Activated CD8-positive, alpha-beta T cell treated with anti-CD3 and anti-CD28 coated beads for 36 hours (primary cell): ENCODE data around the gene MLH3. TPM values are rescaled to one million over a fixed set of nuclear protein-coding genes. Genes with fewer than 3 reads are reported as not detected.

Source experiments
- ATAC-seq: fragments of 200-7000 bp; cut with Tn5 transposase; one replicate; pipeline ENCODE4 v1.10.0; 2021; ENCODE audit warnings: mild to moderate bottlenecking, moderate library complexity
- CTCF ChIA-PET: fragments of 350-600 bp; sonication (Branson Sonifier 250); formaldehyde crosslinking; loops from one replicate; lab custom pipeline; 2021; ENCODE audit warnings: antibody characterized with exemption; lab: Charles Lee
- POLR2A ChIA-PET: fragments of 350-600 bp; sonication (Branson Sonifier 250); formaldehyde crosslinking; loops from one replicate; lab custom pipeline; 2021; ENCODE audit warnings: antibody characterized with exemption; lab: Charles Lee
- DNase-seq: peaks from one replicate; pipeline ENCODE4 v3.0.0-alpha.2; 2020
- H3K27ac Mint-ChIP-seq: one replicate; pipeline ENCODE4 v1.8.0; 2021; ENCODE audit warnings: mild to moderate bottlenecking, mixed read lengths
- H3K27me3 Mint-ChIP-seq: one replicate; pipeline ENCODE4 v1.8.0; 2021; ENCODE audit warnings: mixed read lengths
- H3K36me3 Mint-ChIP-seq: one replicate; pipeline ENCODE4 v1.8.0; 2021; ENCODE audit warnings: low read depth, mixed read lengths
- H3K4me1 Mint-ChIP-seq: one replicate; pipeline ENCODE4 v1.8.0; 2021; ENCODE audit warnings: low read depth, mixed read lengths
- H3K4me3 Mint-ChIP-seq: one replicate; pipeline ENCODE4 v1.8.0; 2021; ENCODE audit warnings: mild to moderate bottlenecking, moderate library complexity, mixed read lengths
- H3K9me3 Mint-ChIP-seq: one replicate; pipeline ENCODE4 v1.8.0; 2021; ENCODE audit warnings: mixed read lengths
- CTCF ChIP-seq: fragments of 200-600 bp; IDR thresholded peaks from one replicate; pipeline ENCODE4 v1.8.0; 2022; ENCODE audit warnings: antibody characterized with exemption, mild to moderate bottlenecking
- intact Hi-C: fragments of 100-400 bp; cut with micrococcal nuclease; formaldehyde crosslinking; loops from one replicate; pipeline ENCODE4 v1.10.0; 2022
- total RNA-seq, 2 experiments: library from RNA; stranded (reverse); gene quantifications; one replicate each; pipeline ENCODE4 v1.2.3, GENCODE V29; 2021

MLH3 gene
- total RNA-seq, 2 experiments from 2014 or later: 26.8 to 29.0 TPM

GRCh38 chr14:75088153-75088552, 36.9 kb upstream of the MLH3 start:
- no peak for ATAC-seq
- Mint-ChIP-seq H3K4me1 (peaks cover 3% of the 10 kb centered on the region), H3K4me3 (no peak overlapping the region), H3K36me3 (peaks cover 27% of the 10 kb centered on the region), H3K27me3 (no peaks in the 10 kb centered on the region), H3K27ac (no peak overlapping the region), H3K9me3 (no peaks in the 10 kb centered on the region)
- ChIA-PET CTCF (interaction anchor here (0.6 to 5.3 kb wide), 60 partner anchors 9 to 253 kb away, joined by 3 to 74 read pairs (median 4); partner anchors contain the start of genes ACYP1, MLH3, NEK9 and RPS6KL1), POLR2A (no interaction called here)
- DNase-seq: no peak
- no peak for TF ChIP-seq CTCF
- intact Hi-C loops: loop anchor here (2.0 to 10.0 kb wide), 2 partner anchors 139 to 223 kb away; no protein-coding TSS in a partner anchor

GRCh38 chr14:75084513-75084912, 33.2 kb upstream of the MLH3 start:
- CTCF ChIA-PET: interaction anchor here (1.0 to 1.4 kb wide), 3 partner anchors 33 to 223 kb away, joined by 3 to 4 read pairs (median 3); no protein-coding TSS in a partner anchor
- intact Hi-C loops: loop anchor here (10.0 kb wide), 1 partner anchor 220 kb away; no protein-coding TSS in a partner anchor
- no peak overlapping the region for H3K27ac Mint-ChIP-seq
- POLR2A ChIA-PET: no interaction called here
- no peak overlapping the region for H3K4me3 Mint-ChIP-seq
- DNase-seq: no peak
- H3K4me1 Mint-ChIP-seq: peaks cover 3% of the 10 kb centered on the region
- H3K9me3 Mint-ChIP-seq: no peaks in the 10 kb centered on the region
- no peak for ATAC-seq
- TF ChIP-seq CTCF: no peak
- H3K36me3 Mint-ChIP-seq: peaks cover 33% of the 10 kb centered on the region
- no peaks in the 10 kb centered on the region for H3K27me3 Mint-ChIP-seq

- Mint-ChIP-seq H3K4me3 (no peak overlapping the region), H3K27me3 (no peaks in the 10 kb centered on the region), H3K4me1 (peaks cover 3% of the 10 kb centered on the region), H3K36me3 (peaks cover 33% of the 10 kb centered on the region), H3K9me3 (no peaks in the 10 kb centered on the region), H3K27ac (peak overlapping the region; percentile 37)
- ATAC-seq: no peak
- no peak for TF ChIP-seq CTCF
- no peak for DNase-seq
- ChIA-PET CTCF (interaction anchor here (1.4 kb wide), 1 partner anchor 222 kb away, joined by 3 read pairs; no protein-coding TSS in a partner anchor), POLR2A (interaction anchor here (0.6 to 1.1 kb wide), 2 partner anchors 9 to 167 kb away, joined by 3 to 5 read pairs; no protein-coding TSS in a partner anchor)
- intact Hi-C loops: loop anchor here (10.0 kb wide), 1 partner anchor 218 kb away; no protein-coding TSS in a partner anchor
Measured at GRCh38 chr14:75083271-75083670, 32.0 kb upstream of the MLH3 start.

GRCh38 chr14:75081660-75082229, 30.5 kb upstream of the MLH3 start:
- intact Hi-C loops: loop anchor here (10.0 kb wide), 1 partner anchor 217 kb away; no protein-coding TSS in a partner anchor
- Mint-ChIP-seq H3K27me3 (no peaks in the 10 kb centered on the region), H3K4me1 (peaks cover 3% of the 10 kb centered on the region), H3K27ac (no peak overlapping the region), H3K4me3 (no peak overlapping the region), H3K36me3 (peaks cover 24% of the 10 kb centered on the region), H3K9me3 (no peaks in the 10 kb centered on the region)
- CTCF ChIA-PET: no interaction called here
- no peak for TF ChIP-seq CTCF
- ATAC-seq (no peak), DNase-seq (no peak)
- POLR2A ChIA-PET: no interaction called here

- Mint-ChIP-seq H3K9me3 (no peaks in the 10 kb centered on the region), H3K4me1 (peaks cover 3% of the 10 kb centered on the region), H3K27me3 (no peaks in the 10 kb centered on the region), H3K27ac (no peak overlapping the region), H3K36me3 (peaks cover 21% of the 10 kb centered on the region), H3K4me3 (no peak overlapping the region)
- ChIA-PET POLR2A (no interaction called here), CTCF (interaction anchor here (3.3 kb wide), 1 partner anchor 9 kb away, joined by 11 read pairs; no protein-coding TSS in a partner anchor)
- TF ChIP-seq CTCF: no peak
- ATAC-seq (no peak), DNase-seq (no peak)
- intact Hi-C loops: no loop called here
Measured at GRCh38 chr14:75079521-75079920, 28.3 kb upstream of the MLH3 start.
